HG03103 (cell line): ENCODE data around the gene ST3GAL6.

Experiments
- ATAC-seq: cut with Tn5 transposase; IDR thresholded peaks from one replicate; pipeline ENCODE4 v1.9.1; 2021; ENCODE audit warnings: low read depth; ENCODE audit not compliant: unreplicated experiment

The ST3GAL6 gene

GRCh38 chr3:98763076-98763475 is at the start of gene ST3GAL6:
Gene ST3GAL6, plus strand, starts transcription at chr3:98763340. Its CDS starts 5,101 bp downstream, at chr3:98768441.
- peak; percentile 52 for ATAC-seq

- no peak for ATAC-seq
Observed at GRCh38 chr3:98713984-98714383, 49.2 kb upstream of the ST3GAL6 start.

GRCh38 chr3:98717584-98717983 is 45.6 kb upstream of the ST3GAL6 start:
- no peak for ATAC-seq

GRCh38 chr3:98718730-98719129 is 44.4 kb upstream of the ST3GAL6 start:
- ATAC-seq = no peak

GRCh38 chr3:98721776-98722175 is 41.4 kb upstream of the ST3GAL6 start:
- ATAC-seq = no peak

- no peak for ATAC-seq
Observed at GRCh38 chr3:98722389-98722788, 40.8 kb upstream of the ST3GAL6 start.

GRCh38 chr3:98725352-98725751 is 37.8 kb upstream of the ST3GAL6 start:
- ATAC-seq = no peak

GRCh38 chr3:98726084-98726483 is 37.1 kb upstream of the ST3GAL6 start:
- ATAC-seq = no peak

- ATAC-seq = no peak
Observed at GRCh38 chr3:98727638-98728037, 35.5 kb upstream of the ST3GAL6 start.

- ATAC-seq = no peak
Observed at GRCh38 chr3:98728672-98729071, 34.5 kb upstream of the ST3GAL6 start.

GRCh38 chr3:98730338-98730737 is 32.8 kb upstream of the ST3GAL6 start:
- peak; percentile 48 for ATAC-seq

GRCh38 chr3:98730886-98731537 is 32.1 kb upstream of the ST3GAL6 start:
- ATAC-seq = no peak

- ATAC-seq = peak; percentile 46
Observed at GRCh38 chr3:98731720-98732285, 31.3 kb upstream of the ST3GAL6 start.

- peak; percentile 35 for ATAC-seq
Observed at GRCh38 chr3:98732286-98733052, 30.7 kb upstream of the ST3GAL6 start.

GRCh38 chr3:98733053-98733811 is 29.9 kb upstream of the ST3GAL6 start:
- ATAC-seq = peak; percentile 23

GRCh38 chr3:98733812-98734281 is 29.3 kb upstream of the ST3GAL6 start:
- ATAC-seq = no peak

- ATAC-seq = no peak
Observed at GRCh38 chr3:98734306-98734705, 28.8 kb upstream of the ST3GAL6 start.

GRCh38 chr3:98734735-98735134 is 28.4 kb upstream of the ST3GAL6 start:
- no peak for ATAC-seq

- ATAC-seq = no peak
Observed at GRCh38 chr3:98735296-98735695, 27.8 kb upstream of the ST3GAL6 start.

- ATAC-seq = no peak
Observed at GRCh38 chr3:98735761-98736269, 27.3 kb upstream of the ST3GAL6 start.

GRCh38 chr3:98737301-98737700 is 25.8 kb upstream of the ST3GAL6 start:
- no peak for ATAC-seq
